ENCODE data around the gene ZNF771. TPM values are rescaled to one million over a fixed set of nuclear protein-coding genes. Genes with fewer than 3 reads are reported as not detected.

The ZNF771 gene
- total and polyA plus RNA-seq, 9 of the 15 experiments (the other 6 are each of a cell fraction or from before 2014, with no cell fraction given) = 1.5 to 12.6 (median 4.4) TPM

GRCh38 chr16:30444231-30445148 lies 37.1 kb downstream of the ZNF771 start (continued):
- peak; percentile 36; the same call in 1 of the 2 replicates for TF ChIP-seq ZBTB33 (CRISPR knock-in tag; IDR thresholded peaks at IDR 0.05)
- 0 out of 2 replicates have a peak, but pooled peaks have one; percentile 38 for TF ChIP-seq ZNF431 (CRISPR knock-in tag; IDR thresholded peaks at IDR 0.05)
- TF ChIP-seq ZNF696 (CRISPR knock-in tag; conservative IDR thresholded peaks at IDR 0.05) = no peak
- TF ChIP-seq SIX5 (IDR thresholded peaks at IDR 0.05; ENCODE audit: borderline replicate concordance in 1 of 2, insufficient read depth in 1 of 2, low read depth in 1 of 2, low read length in 2 of 2) = no peak
- peak; percentile 16; the same call in 1 of the 2 replicates for TF ChIP-seq ZBTB9 (CRISPR knock-in tag; IDR thresholded peaks at IDR 0.05)
- TF ChIP-seq POLR2AphosphoS2 (IDR thresholded peaks at IDR 0.05; ENCODE audit: low read length) = no peak
- no peak for TF ChIP-seq NR4A1 (CRISPR knock-in tag; IDR thresholded peaks at IDR 0.05)
- peak; percentile 77; the same call in 1 of the 2 replicates for TF ChIP-seq NR4A1 (tag; IDR thresholded peaks at IDR 0.05)
- TF ChIP-seq ZNF217 (CRISPR knock-in tag; IDR thresholded peaks at IDR 0.05) = no peak
- peak; percentile 76 for TF ChIP-seq L3MBTL2 (IDR thresholded peaks at IDR 0.05)
- TF ChIP-seq CCNT2 (IDR thresholded peaks at IDR 0.05; ENCODE audit: borderline replicate concordance, extremely low read depth, insufficient read length, low read depth, low read length) = no peak
- no peak for TF ChIP-seq ZKSCAN8 (CRISPR knock-in tag; IDR thresholded peaks at IDR 0.05)
- peak in 1 of 2 experiments; percentile 58; a peak in 1 of 4 replicates for TF ChIP-seq SIN3A (IDR thresholded peaks at IDR 0.05; ENCODE audit: borderline replicate concordance in 2 of 2, control insufficient read depth in 1 of 2, low read depth in 2 of 2, low read length in 2 of 2)
- 0 out of 4 replicates have a peak, but pooled peaks of 1 of the 2 experiments have one; percentile 45 for TF ChIP-seq CSDE1 (IDR thresholded peaks at IDR 0.05)
- peak; percentile 75 for TF ChIP-seq NFRKB (IDR thresholded peaks at IDR 0.05; ENCODE audit: low read depth)
- TF ChIP-seq HOMEZ (CRISPR knock-in tag; IDR thresholded peaks at IDR 0.05) = no peak
- TF ChIP-seq E2F5 (CRISPR knock-in tag; IDR thresholded peaks at IDR 0.05) = 0 out of 2 replicates have a peak, but pooled peaks have one; percentile 21
- no peak for TF ChIP-seq ZNF133 (CRISPR knock-in tag; IDR thresholded peaks at IDR 0.05)
- peak; percentile 54; the same call in 1 of the 2 replicates for TF ChIP-seq ZC3H4 (CRISPR knock-in tag; IDR thresholded peaks at IDR 0.05; ENCODE audit: borderline replicate concordance)

All from K562 (cell line).